ENCODE results near the gene EIF3L. TPM values are rescaled to one million over a fixed set of nuclear protein-coding genes. Genes with fewer than 3 reads are reported as not detected.

The EIF3L gene
- polyA plus RNA-seq, 1 donor from 2014 or later = 352 TPM

- no peaks in the 10 kb centered on the region for H3K27me3 ChIP-seq (ENCODE audit: insufficient read depth, low read depth, low read length)
- no peaks in the 10 kb centered on the region for H3K9me2 ChIP-seq (ENCODE audit: insufficient read depth, low read length)
- no peak overlapping the region for H3K9ac ChIP-seq (ENCODE audit: low read length)
- no peaks in the 10 kb centered on the region for H3K36me3 ChIP-seq (ENCODE audit: insufficient read depth, low read length)
- H2AFZ ChIP-seq (ENCODE audit: low read depth, low read length) = no peak overlapping the region
- no peak overlapping the region for H3K27ac ChIP-seq (ENCODE audit: low read length)
- H3F3A ChIP-seq (ENCODE audit: insufficient read depth, low read length, poor library complexity, severe bottlenecking) = no peaks in the 10 kb centered on the region
- no peaks in the 10 kb centered on the region for H3K79me2 ChIP-seq (replicated peaks; ENCODE audit: insufficient read depth, low read length)
- TF ChIP-seq EP300 (conservative IDR thresholded peaks at IDR 0.05; ENCODE audit: poor library complexity, severe bottlenecking) = no peak
- no peak for TF ChIP-seq SMC3 (conservative IDR thresholded peaks at IDR 0.05; ENCODE audit: poor library complexity)
- TF ChIP-seq EZH2 (IDR thresholded peaks at IDR 0.05; ENCODE audit: borderline replicate concordance, insufficient read depth, low read length, poor library complexity, severe bottlenecking) = no peak
- no peak for TF ChIP-seq RAD21 (conservative IDR thresholded peaks at IDR 0.05)
- TF ChIP-seq CTCF (IDR thresholded peaks at IDR 0.05; ENCODE audit: poor library complexity, severe bottlenecking) = no peak
- no peak overlapping the region for H3K4me3 ChIP-seq (ENCODE audit: low read length)
- no peaks in the 10 kb centered on the region for H4K20me1 ChIP-seq (ENCODE audit: insufficient read depth)
- no peaks in the 10 kb centered on the region for H3K9me3 ChIP-seq (ENCODE audit: low read length)
- no peak overlapping the region for H3K4me2 ChIP-seq (ENCODE audit: low read length)
Measured at GRCh38 chr22:37912171-37912570, 63.0 kb downstream of the EIF3L start.

- Histone ChIP-seq H3K36me3 (ENCODE audit: insufficient read depth, low read length) (no peaks in the 10 kb centered on the region), H3K4me3 (ENCODE audit: low read length) (no peak overlapping the region), H3F3A (ENCODE audit: insufficient read depth, low read length, poor library complexity, severe bottlenecking) (no peaks in the 10 kb centered on the region), H3K9ac (ENCODE audit: low read length) (no peak overlapping the region), H3K27me3 (ENCODE audit: insufficient read depth, low read depth, low read length) (no peaks in the 10 kb centered on the region), H3K9me3 (ENCODE audit: low read length) (no peaks in the 10 kb centered on the region), H3K79me2 (replicated peaks; ENCODE audit: insufficient read depth, low read length) (no peaks in the 10 kb centered on the region), H3K27ac (ENCODE audit: low read length) (no peak overlapping the region), H2AFZ (ENCODE audit: low read depth, low read length) (no peak overlapping the region), H3K9me2 (ENCODE audit: insufficient read depth, low read length) (no peaks in the 10 kb centered on the region), H3K4me2 (ENCODE audit: low read length) (no peak overlapping the region), H4K20me1 (ENCODE audit: insufficient read depth) (no peaks in the 10 kb centered on the region)
- no peak for TF ChIP-seq POLR2AphosphoS5 (IDR thresholded peaks at IDR 0.05)
- TF ChIP-seq, protein P1, sequence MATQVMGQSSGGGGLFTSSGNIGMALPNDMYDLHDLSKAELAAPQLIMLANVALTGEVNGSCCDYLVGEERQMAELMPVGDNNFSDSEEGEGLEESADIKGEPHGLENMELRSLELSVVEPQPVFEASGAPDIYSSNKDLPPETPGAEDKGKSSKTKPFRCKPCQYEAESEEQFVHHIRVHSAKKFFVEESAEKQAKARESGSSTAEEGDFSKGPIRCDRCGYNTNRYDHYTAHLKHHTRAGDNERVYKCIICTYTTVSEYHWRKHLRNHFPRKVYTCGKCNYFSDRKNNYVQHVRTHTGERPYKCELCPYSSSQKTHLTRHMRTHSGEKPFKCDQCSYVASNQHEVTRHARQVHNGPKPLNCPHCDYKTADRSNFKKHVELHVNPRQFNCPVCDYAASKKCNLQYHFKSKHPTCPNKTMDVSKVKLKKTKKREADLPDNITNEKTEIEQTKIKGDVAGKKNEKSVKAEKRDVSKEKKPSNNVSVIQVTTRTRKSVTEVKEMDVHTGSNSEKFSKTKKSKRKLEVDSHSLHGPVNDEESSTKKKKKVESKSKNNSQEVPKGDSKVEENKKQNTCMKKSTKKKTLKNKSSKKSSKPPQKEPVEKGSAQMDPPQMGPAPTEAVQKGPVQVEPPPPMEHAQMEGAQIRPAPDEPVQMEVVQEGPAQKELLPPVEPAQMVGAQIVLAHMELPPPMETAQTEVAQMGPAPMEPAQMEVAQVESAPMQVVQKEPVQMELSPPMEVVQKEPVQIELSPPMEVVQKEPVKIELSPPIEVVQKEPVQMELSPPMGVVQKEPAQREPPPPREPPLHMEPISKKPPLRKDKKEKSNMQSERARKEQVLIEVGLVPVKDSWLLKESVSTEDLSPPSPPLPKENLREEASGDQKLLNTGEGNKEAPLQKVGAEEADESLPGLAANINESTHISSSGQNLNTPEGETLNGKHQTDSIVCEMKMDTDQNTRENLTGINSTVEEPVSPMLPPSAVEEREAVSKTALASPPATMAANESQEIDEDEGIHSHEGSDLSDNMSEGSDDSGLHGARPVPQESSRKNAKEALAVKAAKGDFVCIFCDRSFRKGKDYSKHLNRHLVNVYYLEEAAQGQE (IDR thresholded peaks at IDR 0.05; ENCODE audit: borderline replicate concordance) = no peak
- no peak for TF ChIP-seq CTCF (IDR thresholded peaks at IDR 0.05; ENCODE audit: poor library complexity, severe bottlenecking)
- TF ChIP-seq SMC3 (conservative IDR thresholded peaks at IDR 0.05; ENCODE audit: poor library complexity) = no peak
- TF ChIP-seq EZH2 (IDR thresholded peaks at IDR 0.05; ENCODE audit: borderline replicate concordance, insufficient read depth, low read length, poor library complexity, severe bottlenecking) = no peak
- no peak for TF ChIP-seq EP300 (conservative IDR thresholded peaks at IDR 0.05; ENCODE audit: poor library complexity, severe bottlenecking)
- TF ChIP-seq MXI1 (conservative IDR thresholded peaks at IDR 0.05; ENCODE audit: poor library complexity, severe bottlenecking) = no peak
- TF ChIP-seq TAF1 (IDR thresholded peaks at IDR 0.05; ENCODE audit: low read depth) = no peak
- TF ChIP-seq RAD21 (conservative IDR thresholded peaks at IDR 0.05) = no peak
Measured at GRCh38 chr22:37913233-37913721, 64.1 kb downstream of the EIF3L start.
